Measurements from ENCODE around the gene KCNC2.

The KCNC2 gene

GRCh38 chr12:75081305-75081704, 128.3 kb downstream of the KCNC2 start:
- no CpG with 5 or more reads among the region's 2 CpGs for WGBS (ENCODE audit: insufficient coverage)
- Histone ChIP-seq H3K4me1 (ENCODE audit: control extremely low read depth in 1 of 4, control insufficient read depth in 4 of 4, insufficient read depth in 4 of 4, low read length in 3 of 4) (no peaks in the 10 kb centered on the region), H3K27me3 (replicated peaks in 2 of 5; ENCODE audit: control insufficient read depth in 4 of 5, insufficient read depth in 5 of 5, low read length in 4 of 5) (no peaks in the 10 kb centered on the region)

GRCh38 chr12:75080582-75080981, 129.1 kb downstream of the KCNC2 start:
- no peak overlapping the region for H3K4me3 ChIP-seq (ENCODE audit: control insufficient read depth in 1 of 7, extremely low read depth in 1 of 7, insufficient read depth in 4 of 7, low read depth in 2 of 7, low read length in 6 of 7)
- H3K4me1 ChIP-seq (ENCODE audit: control extremely low read depth in 1 of 4, control insufficient read depth in 4 of 4, insufficient read depth in 4 of 4, low read length in 3 of 4), result no peaks in the 10 kb centered on the region
- ChIA-PET POLR2A (no interaction called here), CTCF (no interaction called here)
- 80% methylated on average over 1 of the region's 4 CpGs for WGBS (ENCODE audit: insufficient coverage)
- H3K27me3 ChIP-seq (replicated peaks in 2 of 5; ENCODE audit: control insufficient read depth in 4 of 5, insufficient read depth in 5 of 5, low read length in 4 of 5), result no peaks in the 10 kb centered on the region
- DNase-seq, result no peak
- H3K9me3 ChIP-seq (ENCODE audit: control extremely low read depth in 1 of 5, control insufficient read depth in 4 of 5, insufficient read depth in 2 of 5, low read depth in 1 of 5, low read length in 4 of 5), result no peaks in the 10 kb centered on the region
- no peak overlapping the region for H3K27ac ChIP-seq (ENCODE audit: insufficient read depth in 1 of 2, low read depth in 1 of 2, low read length in 2 of 2, poor library complexity in 1 of 2, severe bottlenecking in 2 of 2)
- no peaks in the 10 kb centered on the region for H3K36me3 ChIP-seq (ENCODE audit: control insufficient read depth in 4 of 4, insufficient read depth in 4 of 4, low read length in 3 of 4)

More at GRCh38 chr12:75081305-75081704, 128.3 kb downstream of the KCNC2 start:
- DNase-seq, result no peak
- H3K9me3 ChIP-seq (ENCODE audit: control extremely low read depth in 1 of 5, control insufficient read depth in 4 of 5, insufficient read depth in 2 of 5, low read depth in 1 of 5, low read length in 4 of 5), result no peaks in the 10 kb centered on the region
- H3K36me3 ChIP-seq (ENCODE audit: control insufficient read depth in 4 of 4, insufficient read depth in 4 of 4, low read length in 3 of 4), result no peaks in the 10 kb centered on the region
- H3K27ac ChIP-seq (ENCODE audit: insufficient read depth in 1 of 2, low read depth in 1 of 2, low read length in 2 of 2, poor library complexity in 1 of 2, severe bottlenecking in 2 of 2), result no peak overlapping the region
- POLR2A ChIA-PET, result no interaction called here
- no peak overlapping the region for H3K4me3 ChIP-seq (ENCODE audit: control insufficient read depth in 1 of 7, extremely low read depth in 1 of 7, insufficient read depth in 4 of 7, low read depth in 2 of 7, low read length in 6 of 7)
- CTCF ChIA-PET, result no interaction called here

- no CpG with 5 or more reads among the region's 2 CpGs for WGBS (ENCODE audit: insufficient coverage)
Observed at GRCh38 chr12:75065482-75065881, 144.2 kb downstream of the KCNC2 start.

GRCh38 chr12:75062691-75063090, 146.9 kb downstream of the KCNC2 start:
- Histone ChIP-seq H3K36me3 (ENCODE audit: control insufficient read depth in 4 of 4, insufficient read depth in 4 of 4, low read length in 3 of 4) (no peaks in the 10 kb centered on the region), H3K4me3 (ENCODE audit: control insufficient read depth in 1 of 7, extremely low read depth in 1 of 7, insufficient read depth in 4 of 7, low read depth in 2 of 7, low read length in 6 of 7) (no peak overlapping the region), H3K27ac (ENCODE audit: insufficient read depth in 1 of 2, low read depth in 1 of 2, low read length in 2 of 2, poor library complexity in 1 of 2, severe bottlenecking in 2 of 2) (no peak overlapping the region), H3K9me3 (ENCODE audit: control extremely low read depth in 1 of 5, control insufficient read depth in 4 of 5, insufficient read depth in 2 of 5, low read depth in 1 of 5, low read length in 4 of 5) (no peaks in the 10 kb centered on the region), H3K27me3 (replicated peaks in 2 of 5; ENCODE audit: control insufficient read depth in 4 of 5, insufficient read depth in 5 of 5, low read length in 4 of 5) (no peaks in the 10 kb centered on the region), H3K4me1 (ENCODE audit: control extremely low read depth in 1 of 4, control insufficient read depth in 4 of 4, insufficient read depth in 4 of 4, low read length in 3 of 4) (no peaks in the 10 kb centered on the region)
- WGBS (ENCODE audit: insufficient coverage), result no CpG with 5 or more reads among the region's 2 CpGs
- ChIA-PET CTCF (no interaction called here), POLR2A (no interaction called here)
- no peak for DNase-seq

More at GRCh38 chr12:75065482-75065881, 144.2 kb downstream of the KCNC2 start:
- CTCF ChIA-PET, result no interaction called here
- H3K27me3 ChIP-seq (replicated peaks in 2 of 5; ENCODE audit: control insufficient read depth in 4 of 5, insufficient read depth in 5 of 5, low read length in 4 of 5), result no peaks in the 10 kb centered on the region
- H3K9me3 ChIP-seq (ENCODE audit: control extremely low read depth in 1 of 5, control insufficient read depth in 4 of 5, insufficient read depth in 2 of 5, low read depth in 1 of 5, low read length in 4 of 5), result no peaks in the 10 kb centered on the region
- no peaks in the 10 kb centered on the region for H3K36me3 ChIP-seq (ENCODE audit: control insufficient read depth in 4 of 4, insufficient read depth in 4 of 4, low read length in 3 of 4)
- DNase-seq, result no peak
- H3K4me1 ChIP-seq (ENCODE audit: control extremely low read depth in 1 of 4, control insufficient read depth in 4 of 4, insufficient read depth in 4 of 4, low read length in 3 of 4), result no peaks in the 10 kb centered on the region
- no peak overlapping the region for H3K4me3 ChIP-seq (ENCODE audit: control insufficient read depth in 1 of 7, extremely low read depth in 1 of 7, insufficient read depth in 4 of 7, low read depth in 2 of 7, low read length in 6 of 7)
- POLR2A ChIA-PET, result no interaction called here
- H3K27ac ChIP-seq (ENCODE audit: insufficient read depth in 1 of 2, low read depth in 1 of 2, low read length in 2 of 2, poor library complexity in 1 of 2, severe bottlenecking in 2 of 2), result no peak overlapping the region

GRCh38 chr12:75058228-75058627, 151.4 kb downstream of the KCNC2 start:
- POLR2A ChIA-PET, result no interaction called here

GRCh38 chr12:75048767-75049166, 160.9 kb downstream of the KCNC2 start:
- no peak overlapping the region for H3K4me3 ChIP-seq (ENCODE audit: control insufficient read depth in 1 of 7, extremely low read depth in 1 of 7, insufficient read depth in 4 of 7, low read depth in 2 of 7, low read length in 6 of 7)
- H3K36me3 ChIP-seq (ENCODE audit: control insufficient read depth in 4 of 4, insufficient read depth in 4 of 4, low read length in 3 of 4), result no peaks in the 10 kb centered on the region
- no peak for DNase-seq
- no peaks in the 10 kb centered on the region for H3K4me1 ChIP-seq (ENCODE audit: control extremely low read depth in 1 of 4, control insufficient read depth in 4 of 4, insufficient read depth in 4 of 4, low read length in 3 of 4)
- peaks cover 0 to 3% (median 0%) of the 10 kb centered on the region in 5 experiments for H3K9me3 ChIP-seq (ENCODE audit: control extremely low read depth in 1 of 5, control insufficient read depth in 4 of 5, insufficient read depth in 2 of 5, low read depth in 1 of 5, low read length in 4 of 5)
- ChIA-PET POLR2A (no interaction called here), CTCF (no interaction called here)
- WGBS (ENCODE audit: insufficient coverage), result 100% methylated on average over 2 of the region's 2 CpGs
- H3K27ac ChIP-seq (ENCODE audit: insufficient read depth in 1 of 2, low read depth in 1 of 2, low read length in 2 of 2, poor library complexity in 1 of 2, severe bottlenecking in 2 of 2), result no peak overlapping the region
- H3K27me3 ChIP-seq (replicated peaks in 2 of 5; ENCODE audit: control insufficient read depth in 4 of 5, insufficient read depth in 5 of 5, low read length in 4 of 5), result no peaks in the 10 kb centered on the region

More at GRCh38 chr12:75058228-75058627, 151.4 kb downstream of the KCNC2 start:
- no peaks in the 10 kb centered on the region for H3K27me3 ChIP-seq (replicated peaks in 2 of 5; ENCODE audit: control insufficient read depth in 4 of 5, insufficient read depth in 5 of 5, low read length in 4 of 5)
- no peaks in the 10 kb centered on the region for H3K4me1 ChIP-seq (ENCODE audit: control extremely low read depth in 1 of 4, control insufficient read depth in 4 of 4, insufficient read depth in 4 of 4, low read length in 3 of 4)
- no peaks in the 10 kb centered on the region for H3K36me3 ChIP-seq (ENCODE audit: control insufficient read depth in 4 of 4, insufficient read depth in 4 of 4, low read length in 3 of 4)
- CTCF ChIA-PET, result no interaction called here
- no peak overlapping the region for H3K4me3 ChIP-seq (ENCODE audit: control insufficient read depth in 1 of 7, extremely low read depth in 1 of 7, insufficient read depth in 4 of 7, low read depth in 2 of 7, low read length in 6 of 7)
- DNase-seq, result no peak
- no peak overlapping the region for H3K27ac ChIP-seq (ENCODE audit: insufficient read depth in 1 of 2, low read depth in 1 of 2, low read length in 2 of 2, poor library complexity in 1 of 2, severe bottlenecking in 2 of 2)
- H3K9me3 ChIP-seq (ENCODE audit: control extremely low read depth in 1 of 5, control insufficient read depth in 4 of 5, insufficient read depth in 2 of 5, low read depth in 1 of 5, low read length in 4 of 5), result no peaks in the 10 kb centered on the region

GRCh38 chr12:75047885-75048525, 161.6 kb downstream of the KCNC2 start:
- WGBS (ENCODE audit: insufficient coverage), result 31% methylated on average over 2 of the region's 10 CpGs
- CTCF ChIA-PET, result no interaction called here
- DNase-seq, result no peak

More at GRCh38 chr12:75047885-75048525, 161.6 kb downstream of the KCNC2 start:
- no peak overlapping the region for H3K4me3 ChIP-seq (ENCODE audit: control insufficient read depth in 1 of 7, extremely low read depth in 1 of 7, insufficient read depth in 4 of 7, low read depth in 2 of 7, low read length in 6 of 7)
- H3K4me1 ChIP-seq (ENCODE audit: control extremely low read depth in 1 of 4, control insufficient read depth in 4 of 4, insufficient read depth in 4 of 4, low read length in 3 of 4), result no peaks in the 10 kb centered on the region
- POLR2A ChIA-PET, result no interaction called here
- H3K9me3 ChIP-seq (ENCODE audit: control extremely low read depth in 1 of 5, control insufficient read depth in 4 of 5, insufficient read depth in 2 of 5, low read depth in 1 of 5, low read length in 4 of 5), result peaks cover 0 to 3% (median 0%) of the 10 kb centered on the region in 5 experiments
- H3K27me3 ChIP-seq (replicated peaks in 2 of 5; ENCODE audit: control insufficient read depth in 4 of 5, insufficient read depth in 5 of 5, low read length in 4 of 5), result no peaks in the 10 kb centered on the region
- H3K27ac ChIP-seq (ENCODE audit: insufficient read depth in 1 of 2, low read depth in 1 of 2, low read length in 2 of 2, poor library complexity in 1 of 2, severe bottlenecking in 2 of 2), result no peak overlapping the region
- no peaks in the 10 kb centered on the region for H3K36me3 ChIP-seq (ENCODE audit: control insufficient read depth in 4 of 4, insufficient read depth in 4 of 4, low read length in 3 of 4)

Data from common myeloid progenitor, CD34-positive (primary cell).